DMS53 (cell line): ENCODE measurements around the gene CMSS1.

ENCODE experiments used
- DNase-seq: peaks from one replicate; lab custom pipeline; 2025; lab: John Stamatoyannopoulos, UW

CMSS1 gene

GRCh38 chr3:100230710-100231109 is 413.0 kb downstream of the CMSS1 start:
- DNase-seq, result no peak
